PC-9 (cell line): ENCODE results near the gene CD2.

Experiments
- EZH2 ChIP-seq: fragments of 200-600 bp; sonication (generic); IDR thresholded peaks from 2 replicates; pipeline ENCODE4 v1.8.0; 2017; ENCODE audit warnings: antibody characterized with exemption, low read depth
- TF ChIP-seq, protein P1 (sequence below): fragments of 200-600 bp; sonication (generic); conservative IDR thresholded peaks from 2 replicates; pipeline ENCODE4 v1.6.1; 2017; ENCODE audit warnings: mixed run types, antibody characterized with exemption, mild to moderate bottlenecking, moderate library complexity

DNA sequence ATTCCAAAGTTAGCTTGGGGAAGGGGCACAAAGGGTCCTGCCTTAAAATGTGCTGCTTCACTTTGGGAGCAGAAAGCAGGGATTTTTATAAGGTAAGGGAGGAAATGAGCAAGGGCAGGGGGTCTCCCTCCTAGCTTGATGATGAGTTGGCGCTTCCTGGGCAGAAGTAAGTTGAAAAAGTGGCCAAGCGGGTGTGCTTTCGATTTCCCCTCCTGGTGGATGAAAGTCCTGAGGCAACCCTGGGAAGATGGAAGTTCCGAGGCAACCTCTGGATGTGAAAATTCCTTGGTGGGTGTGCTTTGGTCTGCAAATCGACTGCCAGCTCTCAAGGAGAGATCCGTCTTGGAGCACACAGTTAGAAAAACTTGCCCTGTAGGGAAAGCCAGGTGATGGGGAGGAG lies 41.7 kb upstream of the CD2 start:
- TF ChIP-seq EZH2 = no peak
- TF ChIP-seq, protein P1, sequence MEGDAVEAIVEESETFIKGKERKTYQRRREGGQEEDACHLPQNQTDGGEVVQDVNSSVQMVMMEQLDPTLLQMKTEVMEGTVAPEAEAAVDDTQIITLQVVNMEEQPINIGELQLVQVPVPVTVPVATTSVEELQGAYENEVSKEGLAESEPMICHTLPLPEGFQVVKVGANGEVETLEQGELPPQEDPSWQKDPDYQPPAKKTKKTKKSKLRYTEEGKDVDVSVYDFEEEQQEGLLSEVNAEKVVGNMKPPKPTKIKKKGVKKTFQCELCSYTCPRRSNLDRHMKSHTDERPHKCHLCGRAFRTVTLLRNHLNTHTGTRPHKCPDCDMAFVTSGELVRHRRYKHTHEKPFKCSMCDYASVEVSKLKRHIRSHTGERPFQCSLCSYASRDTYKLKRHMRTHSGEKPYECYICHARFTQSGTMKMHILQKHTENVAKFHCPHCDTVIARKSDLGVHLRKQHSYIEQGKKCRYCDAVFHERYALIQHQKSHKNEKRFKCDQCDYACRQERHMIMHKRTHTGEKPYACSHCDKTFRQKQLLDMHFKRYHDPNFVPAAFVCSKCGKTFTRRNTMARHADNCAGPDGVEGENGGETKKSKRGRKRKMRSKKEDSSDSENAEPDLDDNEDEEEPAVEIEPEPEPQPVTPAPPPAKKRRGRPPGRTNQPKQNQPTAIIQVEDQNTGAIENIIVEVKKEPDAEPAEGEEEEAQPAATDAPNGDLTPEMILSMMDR = no peak
